ENCODE results near the gene SLC41A2. TPM values are rescaled to one million over a fixed set of nuclear protein-coding genes. Genes with fewer than 3 reads are reported as not detected.

The SLC41A2 gene
- polyA plus RNA-seq, 3 donors: 0.08 to 0.27 TPM; not detected in 1

GRCh38 chr12:104991565-104992128 is 33.6 kb upstream of the SLC41A2 start:
- H3K4me3 Mint-ChIP-seq: no peak overlapping the region
- no peak overlapping the region for H3K4me3 ChIP-seq (replicated peaks in 1 of 3; ENCODE audit: low read depth in 2 of 3, low read length in 3 of 3)
- H3K9ac ChIP-seq (ENCODE audit: insufficient read depth, low read length, poor library complexity, severe bottlenecking): no peak overlapping the region
- no peak for DNase-seq
- H3K36me3 ChIP-seq (replicated peaks in 1 of 2; ENCODE audit: control insufficient read depth in 1 of 2, insufficient read depth in 2 of 2, low read length in 2 of 2): peaks cover 41 to 71% of the 10 kb centered on the region in 2 donors
- H3K9me3 ChIP-seq (replicated peaks in 1 of 2; ENCODE audit: control insufficient read depth in 1 of 2, insufficient read depth in 1 of 2, low read length in 2 of 2): no peaks in the 10 kb centered on the region
- peaks cover 6% of the 10 kb centered on the region for H4K20me1 ChIP-seq (ENCODE audit: insufficient read depth, low read length)
- TF ChIP-seq, protein P1, sequence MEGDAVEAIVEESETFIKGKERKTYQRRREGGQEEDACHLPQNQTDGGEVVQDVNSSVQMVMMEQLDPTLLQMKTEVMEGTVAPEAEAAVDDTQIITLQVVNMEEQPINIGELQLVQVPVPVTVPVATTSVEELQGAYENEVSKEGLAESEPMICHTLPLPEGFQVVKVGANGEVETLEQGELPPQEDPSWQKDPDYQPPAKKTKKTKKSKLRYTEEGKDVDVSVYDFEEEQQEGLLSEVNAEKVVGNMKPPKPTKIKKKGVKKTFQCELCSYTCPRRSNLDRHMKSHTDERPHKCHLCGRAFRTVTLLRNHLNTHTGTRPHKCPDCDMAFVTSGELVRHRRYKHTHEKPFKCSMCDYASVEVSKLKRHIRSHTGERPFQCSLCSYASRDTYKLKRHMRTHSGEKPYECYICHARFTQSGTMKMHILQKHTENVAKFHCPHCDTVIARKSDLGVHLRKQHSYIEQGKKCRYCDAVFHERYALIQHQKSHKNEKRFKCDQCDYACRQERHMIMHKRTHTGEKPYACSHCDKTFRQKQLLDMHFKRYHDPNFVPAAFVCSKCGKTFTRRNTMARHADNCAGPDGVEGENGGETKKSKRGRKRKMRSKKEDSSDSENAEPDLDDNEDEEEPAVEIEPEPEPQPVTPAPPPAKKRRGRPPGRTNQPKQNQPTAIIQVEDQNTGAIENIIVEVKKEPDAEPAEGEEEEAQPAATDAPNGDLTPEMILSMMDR (IDR thresholded peaks at IDR 0.05): no peak
- H3K4me1 Mint-ChIP-seq: peaks cover 36% of the 10 kb centered on the region
- H3K4me2 ChIP-seq (replicated peaks; ENCODE audit: extremely low read depth, low read length, poor library complexity, severe bottlenecking): no peak overlapping the region
- H3K27ac ChIP-seq (ENCODE audit: low read depth in 1 of 2, low read length in 2 of 2): no peak overlapping the region
- H3K27me3 ChIP-seq (ENCODE audit: control insufficient read depth in 2 of 2, insufficient read depth in 2 of 2, low read length in 2 of 2): no peaks in the 10 kb centered on the region
- peaks cover 0 to 4% (median 0%) of the 10 kb centered on the region in 7 donors for H3K9me3 Mint-ChIP-seq
- peaks cover 64 to 67% of the 10 kb centered on the region in 2 donors for H3K36me3 Mint-ChIP-seq
- H3K27ac Mint-ChIP-seq: no peak overlapping the region
- H3K4me1 ChIP-seq (ENCODE audit: control insufficient read depth in 1 of 2, insufficient read depth in 2 of 2, low read length in 2 of 2): peaks cover 33 to 36% of the 10 kb centered on the region in 2 donors
- H3K79me2 ChIP-seq (ENCODE audit: insufficient read depth, low read length): peaks cover 15% of the 10 kb centered on the region
- H2AFZ ChIP-seq (ENCODE audit: insufficient read depth, low read depth, low read length, poor library complexity, severe bottlenecking): no peak overlapping the region
- intact Hi-C loops (cut with micrococcal nuclease): no loop called here
- H3K27me3 Mint-ChIP-seq (ENCODE audit: low read depth in 3 of 3): no peaks in the 10 kb centered on the region
- 100% methylated on average over 1 of the region's 3 CpGs for WGBS (ENCODE audit: insufficient coverage)

GRCh38 chr12:104990950-104991349 is 32.9 kb upstream of the SLC41A2 start:
- Histone ChIP-seq H3K4me2 (replicated peaks; ENCODE audit: extremely low read depth, low read length, poor library complexity, severe bottlenecking) (no peak overlapping the region), H3K9me3 (replicated peaks in 1 of 2; ENCODE audit: control insufficient read depth in 1 of 2, insufficient read depth in 1 of 2, low read length in 2 of 2) (no peaks in the 10 kb centered on the region), H3K9ac (ENCODE audit: insufficient read depth, low read length, poor library complexity, severe bottlenecking) (no peak overlapping the region), H3K36me3 (replicated peaks in 1 of 2; ENCODE audit: control insufficient read depth in 1 of 2, insufficient read depth in 2 of 2, low read length in 2 of 2) (peaks cover 36 to 67% of the 10 kb centered on the region in 2 donors), H3K79me2 (ENCODE audit: insufficient read depth, low read length) (peaks cover 21% of the 10 kb centered on the region), H4K20me1 (ENCODE audit: insufficient read depth, low read length) (peaks cover 6% of the 10 kb centered on the region), H2AFZ (ENCODE audit: insufficient read depth, low read depth, low read length, poor library complexity, severe bottlenecking) (no peak overlapping the region), H3K27me3 (ENCODE audit: control insufficient read depth in 2 of 2, insufficient read depth in 2 of 2, low read length in 2 of 2) (no peaks in the 10 kb centered on the region), H3K4me3 (replicated peaks in 1 of 3; ENCODE audit: low read depth in 2 of 3, low read length in 3 of 3) (no peak overlapping the region), H3K27ac (ENCODE audit: low read depth in 1 of 2, low read length in 2 of 2) (no peak overlapping the region), H3K4me1 (ENCODE audit: control insufficient read depth in 1 of 2, insufficient read depth in 2 of 2, low read length in 2 of 2) (peaks cover 33 to 39% of the 10 kb centered on the region in 2 donors)
- no peak overlapping the region for H3K4me3 Mint-ChIP-seq
- H3K36me3 Mint-ChIP-seq: peaks cover 61 to 62% of the 10 kb centered on the region in 2 donors
- WGBS (ENCODE audit: insufficient coverage): 100% methylated on average over 2 of the region's 4 CpGs
- TF ChIP-seq, protein P1 (IDR thresholded peaks at IDR 0.05): no peak
- peaks cover 36% of the 10 kb centered on the region for H3K4me1 Mint-ChIP-seq
- peaks cover 0 to 4% (median 0%) of the 10 kb centered on the region in 7 donors for H3K9me3 Mint-ChIP-seq
- DNase-seq: no peak
- intact Hi-C loops (cut with micrococcal nuclease): no loop called here
- no peaks in the 10 kb centered on the region for H3K27me3 Mint-ChIP-seq (ENCODE audit: low read depth in 3 of 3)
- H3K27ac Mint-ChIP-seq: no peak overlapping the region
